Tibial nerve (tissue), 3 donors: Measurements from ENCODE around the gene MRM1.

Source experiments
- POLR2A ChIP-seq, 2 donors: fragments of 450-650 bp; IDR thresholded peaks; one replicate each; pipeline ENCODE4 v1.6.1; 2017; ENCODE audit warnings: antibody characterized with exemption in 2 of 2, mild to moderate bottlenecking in 2 of 2, moderate library complexity in 2 of 2
- TF ChIP-seq, protein P1 (sequence below), 5 experiments: fragments of 200-600 bp in 3 of 5; fragments of 450-650 bp in 2 of 5; sonication (generic) in 3 of 5; IDR thresholded peaks; one replicate each; pipeline ENCODE4 v1.5.1; 2016 to 2019; ENCODE audit warnings: antibody characterized with exemption in 5 of 5, mild to moderate bottlenecking in 3 of 5, moderate library complexity in 2 of 5

DNA sequence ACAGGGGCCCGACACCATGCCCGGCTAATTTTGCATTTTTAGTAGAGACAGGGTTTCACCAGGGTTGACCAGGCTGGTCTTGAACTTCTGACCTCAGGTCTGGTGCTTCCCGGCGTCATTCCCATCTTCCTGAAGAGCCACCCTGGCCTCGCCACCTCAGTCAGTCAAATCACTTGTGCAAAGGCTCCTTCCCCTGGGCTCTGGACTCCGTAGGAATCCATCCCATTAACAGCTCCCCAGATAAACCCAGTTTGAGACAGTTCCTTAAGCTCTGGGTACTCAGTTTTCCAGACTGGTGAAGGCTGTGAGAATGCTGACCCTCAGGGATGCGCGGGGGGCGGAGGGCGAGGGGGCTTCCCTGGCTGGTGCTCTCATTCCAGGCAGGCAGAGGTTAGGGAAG lies 39.5 kb downstream of the MRM1 start:
- TF ChIP-seq, protein P1, sequence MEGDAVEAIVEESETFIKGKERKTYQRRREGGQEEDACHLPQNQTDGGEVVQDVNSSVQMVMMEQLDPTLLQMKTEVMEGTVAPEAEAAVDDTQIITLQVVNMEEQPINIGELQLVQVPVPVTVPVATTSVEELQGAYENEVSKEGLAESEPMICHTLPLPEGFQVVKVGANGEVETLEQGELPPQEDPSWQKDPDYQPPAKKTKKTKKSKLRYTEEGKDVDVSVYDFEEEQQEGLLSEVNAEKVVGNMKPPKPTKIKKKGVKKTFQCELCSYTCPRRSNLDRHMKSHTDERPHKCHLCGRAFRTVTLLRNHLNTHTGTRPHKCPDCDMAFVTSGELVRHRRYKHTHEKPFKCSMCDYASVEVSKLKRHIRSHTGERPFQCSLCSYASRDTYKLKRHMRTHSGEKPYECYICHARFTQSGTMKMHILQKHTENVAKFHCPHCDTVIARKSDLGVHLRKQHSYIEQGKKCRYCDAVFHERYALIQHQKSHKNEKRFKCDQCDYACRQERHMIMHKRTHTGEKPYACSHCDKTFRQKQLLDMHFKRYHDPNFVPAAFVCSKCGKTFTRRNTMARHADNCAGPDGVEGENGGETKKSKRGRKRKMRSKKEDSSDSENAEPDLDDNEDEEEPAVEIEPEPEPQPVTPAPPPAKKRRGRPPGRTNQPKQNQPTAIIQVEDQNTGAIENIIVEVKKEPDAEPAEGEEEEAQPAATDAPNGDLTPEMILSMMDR (IDR thresholded peaks at IDR 0.05) = no peak
- TF ChIP-seq POLR2A (IDR thresholded peaks at IDR 0.05) = no peak
